K562 (cell line): ENCODE measurements around the gene OPRD1. TPM values are rescaled to one million over a fixed set of nuclear protein-coding genes. Genes with fewer than 3 reads are reported as not detected.
A peak's percentile ranks its signal among the peaks of the same experiment; 100 is the strongest.

ENCODE experiments used
- EHMT2 ChIP-seq: fragments of 450-650 bp; IDR thresholded peaks from 2 replicates; pipeline ENCODE4 v1.6.1; 2018; ENCODE audit warnings: antibody characterized with exemption
- NEUROD1 ChIP-seq: fragments of 150-350 bp; IDR thresholded peaks from 2 replicates; pipeline ENCODE4 v1.6.1; 2014; ENCODE audit warnings: borderline replicate concordance, low read length, low read depth; ENCODE audit not compliant: partially characterized antibody
- NFATC3 ChIP-seq: fragments of 450-650 bp; IDR thresholded peaks from 2 replicates; pipeline ENCODE4 v1.6.1; 2017; ENCODE audit warnings: mild to moderate bottlenecking
- PHF8 ChIP-seq: fragments of 200-600 bp; sonication (generic); IDR thresholded peaks from 2 replicates; pipeline ENCODE4 v1.6.1; 2012; ENCODE audit warnings: mixed run types, mild to moderate bottlenecking, inconsistent platforms, low read length, moderate library complexity, borderline replicate concordance
- PRMT5 ChIP-seq: sonication (generic); formaldehyde crosslinking; IDR thresholded peaks from 2 replicates; pipeline ENCODE4 v1.5.0; 2020; ENCODE audit warnings: missing genetic modification reagents
- PTTG1 ChIP-seq: fragments of 450-650 bp; IDR thresholded peaks from 2 replicates; pipeline ENCODE4 v1.6.1; 2016; ENCODE audit warnings: low read depth, mild to moderate bottlenecking, missing genetic modification characterization, missing compliant biosample characterization
- ZNF354B ChIP-seq: fragments of 250-450 bp; sonication (Bioruptor Pico); IDR thresholded peaks from 2 replicates; pipeline ENCODE4 v1.4.0; 2020
- polyA plus RNA-seq, 8 experiments: library from polyadenylated mRNA; depleted of rRNA in 4 of 8; stranded (reverse) in 5 of 8; unstranded in 3 of 8; fragments of >200 nt; fragmentation: Nextera tagmentation in 2 of 8; fragmentation: Illumina TruSeq in 1 of 8; extraction: Ambion mirVana in 2 of 8; extraction: Trizol in 1 of 8; gene quantifications; 2 replicates each; pipeline versions ENCODE4 v1.2.1 to v1.2.3, GENCODE V29; 2011 to 2014; ENCODE audit warnings: inconsistent platforms in 1 of 8, missing spikeins in 1 of 8
- total RNA-seq, 7 experiments: library from RNA; depleted of rRNA in 6 of 7; stranded (reverse); fragments of >200 nt in 6 of 7; fragmentation: Illumina TruSeq in 2 of 7; extraction: Trizol in 2 of 7; gene quantifications; 2 replicates each; pipeline versions ENCODE4 v1.2.1 to v1.2.3, GENCODE V29; 2011 to 2021; ENCODE audit warnings: low replicate concordance in 1 of 7
- TF ChIP-seq, protein P1 (sequence below): fragments of 450-650 bp; IDR thresholded peaks from 2 replicates; pipeline ENCODE4 v1.6.1; 2016; ENCODE audit warnings: mild to moderate bottlenecking, moderate library complexity
- TF ChIP-seq, protein P2 (sequence below): sonication (generic); formaldehyde crosslinking; IDR thresholded peaks from 2 replicates; pipeline ENCODE4 v1.8.1; 2023; ENCODE audit warnings: mild to moderate bottlenecking, missing genetic modification reagents, moderate library complexity
- TF ChIP-seq, protein P3 (sequence below): fragments of 450-650 bp; formaldehyde crosslinking; conservative IDR thresholded peaks from 2 replicates; pipeline ENCODE4 v1.4.0; 2022; ENCODE audit warnings: mild to moderate bottlenecking, missing genetic modification characterization
- TF ChIP-seq, protein P4 (sequence below): sonication (generic); formaldehyde crosslinking; IDR thresholded peaks from 2 replicates; pipeline ENCODE4 v1.9.0; 2022; ENCODE audit warnings: mild to moderate bottlenecking, missing genetic modification reagents

Gene OPRD1
- total and polyA plus RNA-seq, 9 of the 15 experiments (the other 6 are each of a cell fraction or from before 2014, with no cell fraction given): under 0.01 to 0.03 (median under 0.01) TPM; not detected in 6

DNA sequence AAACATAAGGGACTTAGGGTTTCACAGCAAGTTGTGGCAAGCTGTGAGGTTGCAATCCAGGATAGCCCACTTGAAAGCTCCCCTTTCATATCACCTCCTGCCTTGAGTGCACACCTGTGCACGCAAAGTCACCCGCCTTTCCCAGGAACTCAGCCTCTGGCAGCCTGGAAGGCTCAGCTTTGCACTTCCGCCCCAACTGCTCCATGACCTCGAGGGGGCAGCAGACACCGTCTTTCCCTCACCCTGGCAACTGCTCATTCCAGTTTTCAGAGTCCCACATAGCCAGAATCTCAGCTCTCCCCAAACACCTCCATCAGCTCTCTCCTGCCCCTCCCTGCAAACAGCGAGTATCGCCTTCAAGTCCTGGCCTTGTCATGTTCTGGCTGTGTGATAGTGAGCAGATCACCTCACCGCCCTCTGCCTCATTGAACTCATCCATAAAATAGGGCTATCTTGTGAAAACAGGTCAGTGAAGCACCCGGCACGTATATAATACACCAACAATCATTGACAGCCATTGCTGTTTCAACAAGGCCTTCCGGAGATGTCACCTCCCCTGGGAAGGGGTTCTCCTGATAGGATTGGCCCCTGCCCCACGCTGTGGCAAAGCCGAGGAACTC, 70.1 kb downstream of the OPRD1 start (continued):
- TF ChIP-seq PTTG1 (tag): no peak
- no peak for TF ChIP-seq PRMT5 (CRISPR knock-in tag)
- TF ChIP-seq ZNF354B (CRISPR knock-in tag): no peak
- peak; percentile 62; the same call in 1 of the 2 replicates for TF ChIP-seq EHMT2
- TF ChIP-seq, protein P1, sequence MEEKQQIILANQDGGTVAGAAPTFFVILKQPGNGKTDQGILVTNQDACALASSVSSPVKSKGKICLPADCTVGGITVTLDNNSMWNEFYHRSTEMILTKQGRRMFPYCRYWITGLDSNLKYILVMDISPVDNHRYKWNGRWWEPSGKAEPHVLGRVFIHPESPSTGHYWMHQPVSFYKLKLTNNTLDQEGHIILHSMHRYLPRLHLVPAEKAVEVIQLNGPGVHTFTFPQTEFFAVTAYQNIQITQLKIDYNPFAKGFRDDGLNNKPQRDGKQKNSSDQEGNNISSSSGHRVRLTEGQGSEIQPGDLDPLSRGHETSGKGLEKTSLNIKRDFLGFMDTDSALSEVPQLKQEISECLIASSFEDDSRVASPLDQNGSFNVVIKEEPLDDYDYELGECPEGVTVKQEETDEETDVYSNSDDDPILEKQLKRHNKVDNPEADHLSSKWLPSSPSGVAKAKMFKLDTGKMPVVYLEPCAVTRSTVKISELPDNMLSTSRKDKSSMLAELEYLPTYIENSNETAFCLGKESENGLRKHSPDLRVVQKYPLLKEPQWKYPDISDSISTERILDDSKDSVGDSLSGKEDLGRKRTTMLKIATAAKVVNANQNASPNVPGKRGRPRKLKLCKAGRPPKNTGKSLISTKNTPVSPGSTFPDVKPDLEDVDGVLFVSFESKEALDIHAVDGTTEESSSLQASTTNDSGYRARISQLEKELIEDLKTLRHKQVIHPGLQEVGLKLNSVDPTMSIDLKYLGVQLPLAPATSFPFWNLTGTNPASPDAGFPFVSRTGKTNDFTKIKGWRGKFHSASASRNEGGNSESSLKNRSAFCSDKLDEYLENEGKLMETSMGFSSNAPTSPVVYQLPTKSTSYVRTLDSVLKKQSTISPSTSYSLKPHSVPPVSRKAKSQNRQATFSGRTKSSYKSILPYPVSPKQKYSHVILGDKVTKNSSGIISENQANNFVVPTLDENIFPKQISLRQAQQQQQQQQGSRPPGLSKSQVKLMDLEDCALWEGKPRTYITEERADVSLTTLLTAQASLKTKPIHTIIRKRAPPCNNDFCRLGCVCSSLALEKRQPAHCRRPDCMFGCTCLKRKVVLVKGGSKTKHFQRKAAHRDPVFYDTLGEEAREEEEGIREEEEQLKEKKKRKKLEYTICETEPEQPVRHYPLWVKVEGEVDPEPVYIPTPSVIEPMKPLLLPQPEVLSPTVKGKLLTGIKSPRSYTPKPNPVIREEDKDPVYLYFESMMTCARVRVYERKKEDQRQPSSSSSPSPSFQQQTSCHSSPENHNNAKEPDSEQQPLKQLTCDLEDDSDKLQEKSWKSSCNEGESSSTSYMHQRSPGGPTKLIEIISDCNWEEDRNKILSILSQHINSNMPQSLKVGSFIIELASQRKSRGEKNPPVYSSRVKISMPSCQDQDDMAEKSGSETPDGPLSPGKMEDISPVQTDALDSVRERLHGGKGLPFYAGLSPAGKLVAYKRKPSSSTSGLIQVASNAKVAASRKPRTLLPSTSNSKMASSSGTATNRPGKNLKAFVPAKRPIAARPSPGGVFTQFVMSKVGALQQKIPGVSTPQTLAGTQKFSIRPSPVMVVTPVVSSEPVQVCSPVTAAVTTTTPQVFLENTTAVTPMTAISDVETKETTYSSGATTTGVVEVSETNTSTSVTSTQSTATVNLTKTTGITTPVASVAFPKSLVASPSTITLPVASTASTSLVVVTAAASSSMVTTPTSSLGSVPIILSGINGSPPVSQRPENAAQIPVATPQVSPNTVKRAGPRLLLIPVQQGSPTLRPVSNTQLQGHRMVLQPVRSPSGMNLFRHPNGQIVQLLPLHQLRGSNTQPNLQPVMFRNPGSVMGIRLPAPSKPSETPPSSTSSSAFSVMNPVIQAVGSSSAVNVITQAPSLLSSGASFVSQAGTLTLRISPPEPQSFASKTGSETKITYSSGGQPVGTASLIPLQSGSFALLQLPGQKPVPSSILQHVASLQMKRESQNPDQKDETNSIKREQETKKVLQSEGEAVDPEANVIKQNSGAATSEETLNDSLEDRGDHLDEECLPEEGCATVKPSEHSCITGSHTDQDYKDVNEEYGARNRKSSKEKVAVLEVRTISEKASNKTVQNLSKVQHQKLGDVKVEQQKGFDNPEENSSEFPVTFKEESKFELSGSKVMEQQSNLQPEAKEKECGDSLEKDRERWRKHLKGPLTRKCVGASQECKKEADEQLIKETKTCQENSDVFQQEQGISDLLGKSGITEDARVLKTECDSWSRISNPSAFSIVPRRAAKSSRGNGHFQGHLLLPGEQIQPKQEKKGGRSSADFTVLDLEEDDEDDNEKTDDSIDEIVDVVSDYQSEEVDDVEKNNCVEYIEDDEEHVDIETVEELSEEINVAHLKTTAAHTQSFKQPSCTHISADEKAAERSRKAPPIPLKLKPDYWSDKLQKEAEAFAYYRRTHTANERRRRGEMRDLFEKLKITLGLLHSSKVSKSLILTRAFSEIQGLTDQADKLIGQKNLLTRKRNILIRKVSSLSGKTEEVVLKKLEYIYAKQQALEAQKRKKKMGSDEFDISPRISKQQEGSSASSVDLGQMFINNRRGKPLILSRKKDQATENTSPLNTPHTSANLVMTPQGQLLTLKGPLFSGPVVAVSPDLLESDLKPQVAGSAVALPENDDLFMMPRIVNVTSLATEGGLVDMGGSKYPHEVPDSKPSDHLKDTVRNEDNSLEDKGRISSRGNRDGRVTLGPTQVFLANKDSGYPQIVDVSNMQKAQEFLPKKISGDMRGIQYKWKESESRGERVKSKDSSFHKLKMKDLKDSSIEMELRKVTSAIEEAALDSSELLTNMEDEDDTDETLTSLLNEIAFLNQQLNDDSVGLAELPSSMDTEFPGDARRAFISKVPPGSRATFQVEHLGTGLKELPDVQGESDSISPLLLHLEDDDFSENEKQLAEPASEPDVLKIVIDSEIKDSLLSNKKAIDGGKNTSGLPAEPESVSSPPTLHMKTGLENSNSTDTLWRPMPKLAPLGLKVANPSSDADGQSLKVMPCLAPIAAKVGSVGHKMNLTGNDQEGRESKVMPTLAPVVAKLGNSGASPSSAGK: no peak
- TF ChIP-seq NFATC3: no peak; the same call in 1 of the 2 replicates
- TF ChIP-seq, protein P2, sequence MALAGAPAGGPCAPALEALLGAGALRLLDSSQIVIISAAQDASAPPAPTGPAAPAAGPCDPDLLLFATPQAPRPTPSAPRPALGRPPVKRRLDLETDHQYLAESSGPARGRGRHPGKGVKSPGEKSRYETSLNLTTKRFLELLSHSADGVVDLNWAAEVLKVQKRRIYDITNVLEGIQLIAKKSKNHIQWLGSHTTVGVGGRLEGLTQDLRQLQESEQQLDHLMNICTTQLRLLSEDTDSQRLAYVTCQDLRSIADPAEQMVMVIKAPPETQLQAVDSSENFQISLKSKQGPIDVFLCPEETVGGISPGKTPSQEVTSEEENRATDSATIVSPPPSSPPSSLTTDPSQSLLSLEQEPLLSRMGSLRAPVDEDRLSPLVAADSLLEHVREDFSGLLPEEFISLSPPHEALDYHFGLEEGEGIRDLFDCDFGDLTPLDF (CRISPR knock-in tag): no peak
- TF ChIP-seq, protein P3, sequence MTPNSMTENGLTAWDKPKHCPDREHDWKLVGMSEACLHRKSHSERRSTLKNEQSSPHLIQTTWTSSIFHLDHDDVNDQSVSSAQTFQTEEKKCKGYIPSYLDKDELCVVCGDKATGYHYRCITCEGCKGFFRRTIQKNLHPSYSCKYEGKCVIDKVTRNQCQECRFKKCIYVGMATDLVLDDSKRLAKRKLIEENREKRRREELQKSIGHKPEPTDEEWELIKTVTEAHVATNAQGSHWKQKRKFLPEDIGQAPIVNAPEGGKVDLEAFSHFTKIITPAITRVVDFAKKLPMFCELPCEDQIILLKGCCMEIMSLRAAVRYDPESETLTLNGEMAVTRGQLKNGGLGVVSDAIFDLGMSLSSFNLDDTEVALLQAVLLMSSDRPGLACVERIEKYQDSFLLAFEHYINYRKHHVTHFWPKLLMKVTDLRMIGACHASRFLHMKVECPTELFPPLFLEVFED (CRISPR knock-in tag): no peak; the same call in 1 of the 2 replicates
- no peak for TF ChIP-seq PHF8
- TF ChIP-seq NEUROD1: peak; percentile 61
- TF ChIP-seq, protein P4, sequence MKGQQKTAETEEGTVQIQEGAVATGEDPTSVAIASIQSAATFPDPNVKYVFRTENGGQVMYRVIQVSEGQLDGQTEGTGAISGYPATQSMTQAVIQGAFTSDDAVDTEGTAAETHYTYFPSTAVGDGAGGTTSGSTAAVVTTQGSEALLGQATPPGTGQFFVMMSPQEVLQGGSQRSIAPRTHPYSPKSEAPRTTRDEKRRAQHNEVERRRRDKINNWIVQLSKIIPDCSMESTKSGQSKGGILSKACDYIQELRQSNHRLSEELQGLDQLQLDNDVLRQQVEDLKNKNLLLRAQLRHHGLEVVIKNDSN: no peak
